IMR-90 (cell line): ENCODE results near the gene AKAP13. TPM values are rescaled to one million over a fixed set of nuclear protein-coding genes. Genes with fewer than 3 reads are reported as not detected.

ENCODE experiments used
- ATAC-seq: fragments of 200-7000 bp; cut with Tn5 transposase; 2 replicates; pipeline ENCODE4 v1.9.1; 2020; ENCODE audit warnings: low read depth, mild to moderate bottlenecking, moderate library complexity
- BruUV-seq: library from RNA; stranded (reverse); fragments of 400-500 nt; replicated peaks from 2 replicates; lab custom pipeline; 2021; lab: Mats Ljungman, UMichigan
- CTCF ChIA-PET: fragments of 300-600 bp; formaldehyde crosslinking; extraction: SDS; loops from one replicate; lab custom pipeline; 2021; ENCODE audit warnings: antibody characterized with exemption; lab: Yijun Ruan, JAX
- POLR2A ChIA-PET: fragments of 300-600 bp; sonication (Branson Sonifier 250); formaldehyde crosslinking; loops from one replicate; lab custom pipeline; 2022; ENCODE audit warnings: antibody characterized with exemption; ENCODE audit not compliant: unreplicated experiment; lab: Charles Lee
- DNase-seq: peaks from one replicate; pipeline ENCODE4 v3.0.0; 2013
- H2AFZ ChIP-seq: replicated peaks from 2 replicates; pipeline ENCODE3; 2013; ENCODE audit warnings: low read length, mild to moderate bottlenecking; ENCODE audit not compliant: poor library complexity
- H2AK5ac ChIP-seq: 2 replicates; pipeline ENCODE4 v1.6.1; 2013; ENCODE audit warnings: low read depth, low read length, inconsistent platforms
- H2AK9ac ChIP-seq: replicated peaks from 2 replicates; pipeline ENCODE3; 2013; ENCODE audit warnings: mild to moderate bottlenecking, low read depth, low read length, moderate library complexity; ENCODE audit not compliant: poor library complexity
- H2BK120ac ChIP-seq: 2 replicates; pipeline ENCODE4 v1.6.1; 2013; ENCODE audit warnings: low read depth, low read length, inconsistent platforms
- H2BK15ac ChIP-seq: 3 replicates; pipeline ENCODE4 v1.6.1; 2013; ENCODE audit warnings: low read depth, low read length, inconsistent platforms
- H2BK20ac ChIP-seq: 2 replicates; pipeline ENCODE4 v1.6.1; 2013; ENCODE audit warnings: low read depth, mild to moderate bottlenecking, inconsistent platforms, low read length, moderate library complexity
- H2BK5ac ChIP-seq: 2 replicates; pipeline ENCODE4 v1.6.1; 2013; ENCODE audit warnings: mild to moderate bottlenecking, low read depth, low read length, inconsistent platforms; ENCODE audit not compliant: poor library complexity, severe bottlenecking
- H3K14ac ChIP-seq: replicated peaks from 2 replicates; pipeline ENCODE4 v1.6.1; 2013; ENCODE audit warnings: low read depth, low read length, inconsistent platforms
- H3K18ac ChIP-seq: 2 replicates; pipeline ENCODE4 v1.6.1; 2013; ENCODE audit warnings: low read depth, low read length, control low read depth
- H3K23ac ChIP-seq: 2 replicates; pipeline ENCODE4 v1.6.1; 2013; ENCODE audit warnings: low read depth, low read length, inconsistent platforms
- H3K27ac ChIP-seq: 2 replicates; pipeline ENCODE4 v1.5.1; 2013; ENCODE audit warnings: mild to moderate bottlenecking, control low read depth, low read length; ENCODE audit not compliant: insufficient read depth
- H3K27me3 ChIP-seq: 2 replicates; pipeline ENCODE4 v1.6.1; 2013; ENCODE audit warnings: low read length; ENCODE audit not compliant: control insufficient read depth, insufficient read depth
- H3K36me3 ChIP-seq: 2 replicates; pipeline ENCODE4 v1.6.1; 2013; ENCODE audit warnings: low read length, mixed read lengths; ENCODE audit not compliant: control insufficient read depth, insufficient read depth
- H3K4ac ChIP-seq: 2 replicates; pipeline ENCODE4 v1.6.1; 2013; ENCODE audit warnings: low read depth, low read length, inconsistent platforms
- H3K4me1 ChIP-seq: 2 replicates; pipeline ENCODE4 v1.6.1; 2013; ENCODE audit warnings: low read length, mixed read lengths; ENCODE audit not compliant: control insufficient read depth, insufficient read depth
- H3K4me2 ChIP-seq: 2 replicates; pipeline ENCODE4 v1.6.1; 2013; ENCODE audit warnings: low read depth, mild to moderate bottlenecking, control low read depth, low read length, moderate library complexity
- H3K4me3 ChIP-seq: 2 replicates; pipeline ENCODE4 v1.5.1; 2013; ENCODE audit warnings: low read depth, mild to moderate bottlenecking, control low read depth, low read length, moderate library complexity; ENCODE audit not compliant: insufficient read depth
- H3K56ac ChIP-seq: 2 replicates; pipeline ENCODE4 v1.6.1; 2013; ENCODE audit warnings: low read length, inconsistent platforms; ENCODE audit not compliant: insufficient read depth; ENCODE audit errors: extremely low read depth
- H3K79me1 ChIP-seq, 2 experiments: 2 replicates each; pipeline ENCODE4 v1.6.1; 2013; ENCODE audit warnings: low read length in 2 of 2, inconsistent platforms in 1 of 2, low read depth in 1 of 2
- H3K9ac ChIP-seq: 2 replicates; pipeline ENCODE4 v1.6.1; 2013; ENCODE audit warnings: low read depth, low read length, control low read depth
- H3K9me1 ChIP-seq: 2 replicates; pipeline ENCODE4 v1.6.1; 2013; ENCODE audit warnings: low read length, inconsistent platforms; ENCODE audit not compliant: insufficient read depth
- H3K9me3 ChIP-seq: 2 replicates; pipeline ENCODE4 v1.6.1; 2013; ENCODE audit warnings: low read length; ENCODE audit not compliant: control insufficient read depth, insufficient read depth
- H4K20me1 ChIP-seq: 2 replicates; pipeline ENCODE4 v1.6.1; 2013; ENCODE audit warnings: low read length, inconsistent platforms; ENCODE audit not compliant: insufficient read depth
- H4K5ac ChIP-seq: 2 replicates; pipeline ENCODE4 v1.6.1; 2013; ENCODE audit warnings: mild to moderate bottlenecking, low read depth, low read length, control low read depth
- H4K8ac ChIP-seq, 2 experiments: 2 replicates each; pipeline ENCODE4 v1.6.1; 2013; ENCODE audit warnings: low read depth in 2 of 2, low read length in 2 of 2, control low read depth in 1 of 2, inconsistent platforms in 1 of 2
- H4K91ac ChIP-seq: 2 replicates; pipeline ENCODE4 v1.6.1; 2013; ENCODE audit warnings: low read depth, low read length, inconsistent platforms; ENCODE audit not compliant: insufficient read depth
- CEBPB ChIP-seq: IDR thresholded peaks from 2 replicates; pipeline ENCODE4 v1.6.1; 2012; ENCODE audit warnings: low read depth, low read length, improper control_type of control experiment
- CHD1 ChIP-seq: IDR thresholded peaks from 2 replicates; pipeline ENCODE4 v1.6.1; 2012; ENCODE audit warnings: low read depth, low read length, improper control_type of control experiment
- FOS ChIP-seq: fragments of 150-350 bp; IDR thresholded peaks from 2 replicates; pipeline ENCODE4 v1.6.1; 2016; ENCODE audit warnings: low read depth, low read length
- MAFK ChIP-seq: IDR thresholded peaks from 2 replicates; pipeline ENCODE4 v1.6.1; 2012; ENCODE audit warnings: low read depth, low read length, improper control_type of control experiment
- MAZ ChIP-seq: IDR thresholded peaks from 2 replicates; pipeline ENCODE4 v1.6.1; 2012; ENCODE audit warnings: low read depth, mild to moderate bottlenecking, low read length, improper control_type of control experiment, moderate library complexity, borderline replicate concordance
- MXI1 ChIP-seq: IDR thresholded peaks from 2 replicates; pipeline ENCODE4 v1.6.1; 2012; ENCODE audit warnings: low read depth, mild to moderate bottlenecking, low read length, moderate library complexity, borderline replicate concordance
- POLR2A ChIP-seq: IDR thresholded peaks from 2 replicates; pipeline ENCODE4 v1.6.1; 2012; ENCODE audit warnings: mild to moderate bottlenecking, low read depth, low read length
- RAD21 ChIP-seq: IDR thresholded peaks from 2 replicates; pipeline ENCODE4 v1.6.1; 2012; ENCODE audit warnings: low read length, improper control_type of control experiment
- RFX5 ChIP-seq: IDR thresholded peaks from 2 replicates; pipeline ENCODE4 v1.8.0; 2012; ENCODE audit warnings: low read depth, mild to moderate bottlenecking, low read length, moderate library complexity
- SMC3 ChIP-seq: fragments of 150-350 bp; IDR thresholded peaks from 2 replicates; pipeline ENCODE4 v1.6.1; 2016; ENCODE audit warnings: low read depth, mild to moderate bottlenecking, antibody characterized with exemption, low read length, moderate library complexity
- USF2 ChIP-seq: fragments of 150-350 bp; IDR thresholded peaks from 2 replicates; pipeline ENCODE4 v1.6.1; 2017; ENCODE audit warnings: mild to moderate bottlenecking, antibody characterized with exemption, low read length, low read depth
- WGBS, 2 experiments: methylation state at CpG; one replicate each; pipeline versions ENCODE4 v1.1.5 to v1.1.7; 2013; ENCODE audit warnings: missing lambda C conversion rate in 2 of 2; ENCODE audit not compliant: insufficient read length in 1 of 2; ENCODE audit errors: extremely low coverage in 2 of 2; 5-methylcytosine and 5-hydroxymethylcytosine counted together
- dilution Hi-C: fragments of 300-500 bp; cut with HindIII; formaldehyde crosslinking; loops from one replicate; pipeline ENCODE4 v1.14.3; 2018; ENCODE audit warnings: low sequenced_read_pairs; ENCODE audit not compliant: unreplicated experiment
- in situ Hi-C: fragments of 300-500 bp; cut with MboI; formaldehyde crosslinking; loops from 3 replicates; pipeline ENCODE4 v1.14.3; 2019; ENCODE audit warnings: low sequenced_read_pairs, inconsistent platforms, mixed read lengths
- intact Hi-C: fragments of 100-400 bp; cut with micrococcal nuclease; formaldehyde crosslinking; loops from 2 replicates; pipeline ENCODE4 v1.10.0; 2022
- polyA plus RNA-seq, 3 experiments: library from polyadenylated mRNA; depleted of rRNA; stranded (reverse); fragments of >200 nt; gene quantifications; 2 replicates each; pipeline ENCODE4 v1.2.3, GENCODE V29; 2012; ENCODE audit warnings: low replicate concordance in 1 of 3
- total RNA-seq: library from RNA; depleted of rRNA; stranded (reverse); fragments of >200 nt; gene quantifications from 2 replicates; pipeline ENCODE4 v1.2.3, GENCODE V29; 2012

Gene AKAP13
- total and polyA plus RNA-seq, 2 of the 4 experiments (the other 2 are of a cell fraction), result 10.4 to 46.4 TPM

GRCh38 chr15:85723960-85724945, 343.9 kb downstream of the AKAP13 start:
- TF ChIP-seq RFX5, result no peak
- no peak for TF ChIP-seq MAZ
- no peak for TF ChIP-seq FOS
- no peak for TF ChIP-seq CEBPB
- no peak for TF ChIP-seq MXI1
- TF ChIP-seq CHD1, result no peak
- no peak for TF ChIP-seq MAFK
- no peak for TF ChIP-seq USF2
- no peak for TF ChIP-seq SMC3
- no peak for TF ChIP-seq RAD21
- no peak for TF ChIP-seq POLR2A
- DNase-seq (no peak), ATAC-seq (no peak)
- Histone ChIP-seq H3K36me3 (peaks cover 31% of the 10 kb centered on the region), H4K5ac (no peak overlapping the region), H3K4me3 (no peak overlapping the region), H3K4me1 (peaks cover 6% of the 10 kb centered on the region), H2AK5ac (no peak overlapping the region), H4K91ac (no peak overlapping the region), H3K27me3 (no peaks in the 10 kb centered on the region), H3K9me3 (no peaks in the 10 kb centered on the region), H2BK15ac (no peak overlapping the region), H4K8ac (no peak overlapping the region), H3K23ac (no peak overlapping the region), H3K9me1 (no peaks in the 10 kb centered on the region), H2BK5ac (no peak overlapping the region), H2AK9ac (no peak overlapping the region), H3K27ac (no peak overlapping the region), H2BK20ac (no peak overlapping the region), H3K14ac (no peak overlapping the region), H4K20me1 (no peaks in the 10 kb centered on the region), H2AFZ (no peak overlapping the region), H3K56ac (no peak overlapping the region), H3K18ac (no peak overlapping the region), H3K4ac (no peak overlapping the region), H3K4me2 (no peak overlapping the region), H2BK120ac (no peak overlapping the region), H3K79me1 (no peaks in the 10 kb centered on the region; a peak in 2 of 4 replicates), H3K9ac (no peak overlapping the region)
- intact Hi-C loops, result no loop called here
- 61% methylated on average over 5 of the region's 10 CpGs; no CpG with 5 or more reads in 1 of the 2 experiments for WGBS, 2 experiments
- BruUV-seq, result no TSS peak
- in situ Hi-C loops, result no loop called here
- dilution Hi-C loops, result no loop called here
- POLR2A ChIA-PET, result no interaction called here
- CTCF ChIA-PET, result interaction anchor here (0.7 to 1.0 kb wide), 2 partner anchors 11 to 372 kb away, joined by 3 read pairs; no protein-coding TSS in a partner anchor
